ENCODE results near the gene ROR2. TPM values are rescaled to one million over a fixed set of nuclear protein-coding genes. Genes with fewer than 3 reads are reported as not detected.

The ROR2 gene
- total and polyA plus RNA-seq, 2 experiments from 2014 or later: 7.1 to 12.9 TPM

GRCh38 chr9:91558879-91559278 is 391.1 kb downstream of the ROR2 start:
- Histone ChIP-seq H2AFZ (peak overlapping the region; percentile 44; the same call in 1 of the 2 replicates), H3K9me2 (ENCODE audit: insufficient read depth) (no peaks in the 10 kb centered on the region), H3K27me3 (replicated peaks; ENCODE audit: insufficient read depth) (no peaks in the 10 kb centered on the region), H3K4me1 (ENCODE audit: insufficient read depth) (peaks cover 19% of the 10 kb centered on the region), H3K9ac (no peak overlapping the region), H3K4me3 (no peak overlapping the region), H4K20me1 (ENCODE audit: insufficient read depth) (no peaks in the 10 kb centered on the region), H3K36me3 (ENCODE audit: low read depth) (no peaks in the 10 kb centered on the region), H3K79me2 (ENCODE audit: insufficient read depth) (no peaks in the 10 kb centered on the region), H3K27ac (no peak overlapping the region), H3K9me3 (ENCODE audit: low read depth) (no peaks in the 10 kb centered on the region), H3K4me2 (ENCODE audit: unreplicated experiment) (peak overlapping the region; percentile 31), H3F3A (ENCODE audit: insufficient read depth) (peaks cover 22% of the 10 kb centered on the region)
- 0 to 2% methylated on average over 2 of the region's 2 CpGs for WGBS, 2 experiments (ENCODE audit: low coverage in 1 of 2, low lambda C conversion rate in 2 of 2, missing lambda C conversion rate in 2 of 2)
- in situ Hi-C loops (cut with MboI): no loop called here
- DNase-seq: peak; percentile 61
- TF ChIP-seq EZH2phosphoT487 (IDR thresholded peaks at IDR 0.05; ENCODE audit: insufficient read depth, low read depth) (no peak), EZH2 (IDR thresholded peaks at IDR 0.05; ENCODE audit: insufficient read depth, poor library complexity, severe bottlenecking) (no peak)

GRCh38 chr9:91558395-91558794 is 391.6 kb downstream of the ROR2 start:
- H3K9me2 ChIP-seq (ENCODE audit: insufficient read depth): no peaks in the 10 kb centered on the region
- no peaks in the 10 kb centered on the region for H4K20me1 ChIP-seq (ENCODE audit: insufficient read depth)
- no peak overlapping the region for H3K27ac ChIP-seq
- H3K9ac ChIP-seq: no peak overlapping the region
- no peaks in the 10 kb centered on the region for H3K27me3 ChIP-seq (replicated peaks; ENCODE audit: insufficient read depth)
- H3K4me2 ChIP-seq (ENCODE audit: unreplicated experiment): peak overlapping the region; percentile 31
- TF ChIP-seq EZH2phosphoT487 (IDR thresholded peaks at IDR 0.05; ENCODE audit: insufficient read depth, low read depth) (no peak), EZH2 (IDR thresholded peaks at IDR 0.05; ENCODE audit: insufficient read depth, poor library complexity, severe bottlenecking) (no peak)
- peaks cover 19% of the 10 kb centered on the region for H3K4me1 ChIP-seq (ENCODE audit: insufficient read depth)
- no peaks in the 10 kb centered on the region for H3K9me3 ChIP-seq (ENCODE audit: low read depth)
- H3K36me3 ChIP-seq (ENCODE audit: low read depth): no peaks in the 10 kb centered on the region
- DNase-seq: no peak
- WGBS, 2 experiments (ENCODE audit: low coverage in 1 of 2, low lambda C conversion rate in 2 of 2, missing lambda C conversion rate in 2 of 2): 79 to 80% methylated on average over 3 of the region's 3 CpGs
- H3K79me2 ChIP-seq (ENCODE audit: insufficient read depth): no peaks in the 10 kb centered on the region
- H2AFZ ChIP-seq: 0 out of 2 replicates have a peak overlapping the region, but pooled peaks have one; percentile 44
- H3F3A ChIP-seq (ENCODE audit: insufficient read depth): peaks cover 22% of the 10 kb centered on the region
- no peak overlapping the region for H3K4me3 ChIP-seq
- in situ Hi-C loops (cut with MboI): no loop called here

DNA sequence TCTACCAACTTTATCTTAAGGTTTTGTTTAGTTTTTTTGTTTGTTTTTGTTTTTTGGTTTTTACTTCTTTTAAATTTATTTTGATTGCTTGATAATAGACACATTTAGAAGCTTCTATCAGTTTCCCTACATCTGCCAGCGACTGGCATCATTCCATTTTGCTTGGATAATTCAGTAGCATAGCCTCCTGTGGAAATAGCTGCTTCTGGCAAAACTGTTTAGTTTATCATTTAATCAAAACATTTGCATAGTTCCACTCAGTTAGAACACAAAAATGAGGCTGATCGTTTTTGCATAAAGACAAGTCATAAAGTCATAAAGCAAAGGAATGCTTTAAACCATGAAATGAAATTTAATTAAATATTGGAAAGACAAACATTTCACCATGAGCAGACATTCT is 392.7 kb downstream of the ROR2 start:
- no peak for TF ChIP-seq EZH2phosphoT487 (IDR thresholded peaks at IDR 0.05; ENCODE audit: insufficient read depth, low read depth)
- TF ChIP-seq EZH2 (IDR thresholded peaks at IDR 0.05; ENCODE audit: insufficient read depth, poor library complexity, severe bottlenecking): no peak
- no peaks in the 10 kb centered on the region for H3K27me3 ChIP-seq (replicated peaks; ENCODE audit: insufficient read depth)
- H3K4me3 ChIP-seq: no peak overlapping the region
- H3K9me3 ChIP-seq (ENCODE audit: low read depth): no peaks in the 10 kb centered on the region
- peaks cover 19% of the 10 kb centered on the region for H3K4me1 ChIP-seq (ENCODE audit: insufficient read depth)
- DNase-seq: no peak
- WGBS, 2 experiments (ENCODE audit: low coverage in 1 of 2, low lambda C conversion rate in 2 of 2, missing lambda C conversion rate in 2 of 2): 41 to 47% methylated on average over 2 of the region's 2 CpGs
- no peak overlapping the region for H3K4me2 ChIP-seq (ENCODE audit: unreplicated experiment)
- H3K9me2 ChIP-seq (ENCODE audit: insufficient read depth): no peaks in the 10 kb centered on the region
- peaks cover 22% of the 10 kb centered on the region for H3F3A ChIP-seq (ENCODE audit: insufficient read depth)
- H3K27ac ChIP-seq: no peak overlapping the region
- no peaks in the 10 kb centered on the region for H3K36me3 ChIP-seq (ENCODE audit: low read depth)
- in situ Hi-C loops (cut with MboI): no loop called here
- no peak overlapping the region for H2AFZ ChIP-seq
- H3K79me2 ChIP-seq (ENCODE audit: insufficient read depth): no peaks in the 10 kb centered on the region
- no peak overlapping the region for H3K9ac ChIP-seq
- no peaks in the 10 kb centered on the region for H4K20me1 ChIP-seq (ENCODE audit: insufficient read depth)

DNA sequence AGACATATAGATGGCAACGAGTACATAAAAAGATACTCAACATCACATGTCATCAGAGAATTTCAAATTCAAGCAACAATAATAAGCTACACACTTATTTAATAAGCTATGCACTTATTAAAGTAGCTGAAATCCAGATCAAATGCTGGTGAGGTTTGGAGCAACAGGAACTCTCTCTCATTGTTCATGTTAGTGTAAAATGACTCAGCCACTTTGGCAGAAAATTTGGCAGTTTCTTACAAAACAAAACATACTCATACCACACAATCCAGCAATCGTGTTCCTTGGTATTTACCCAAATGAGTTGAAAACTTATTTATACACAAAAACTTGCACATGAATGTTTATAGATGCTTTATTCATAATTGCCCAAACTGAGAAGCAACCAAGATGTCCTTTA is 394.9 kb downstream of the ROR2 start:
- WGBS, 2 experiments (ENCODE audit: low coverage in 1 of 2, low lambda C conversion rate in 2 of 2, missing lambda C conversion rate in 2 of 2): 19 to 25% methylated on average over 2 of the region's 2 CpGs
- Histone ChIP-seq H3F3A (ENCODE audit: insufficient read depth) (peaks cover 22% of the 10 kb centered on the region), H4K20me1 (ENCODE audit: insufficient read depth) (no peaks in the 10 kb centered on the region), H3K36me3 (ENCODE audit: low read depth) (no peaks in the 10 kb centered on the region), H3K79me2 (ENCODE audit: insufficient read depth) (no peaks in the 10 kb centered on the region), H3K4me2 (ENCODE audit: unreplicated experiment) (no peak overlapping the region), H3K9me2 (ENCODE audit: insufficient read depth) (no peaks in the 10 kb centered on the region), H3K4me1 (ENCODE audit: insufficient read depth) (peaks cover 12% of the 10 kb centered on the region), H3K9ac (no peak overlapping the region), H3K9me3 (ENCODE audit: low read depth) (no peaks in the 10 kb centered on the region), H3K4me3 (no peak overlapping the region), H3K27me3 (replicated peaks; ENCODE audit: insufficient read depth) (no peaks in the 10 kb centered on the region), H3K27ac (no peak overlapping the region), H2AFZ (no peak overlapping the region)
- peak; percentile 53 for DNase-seq
- no peak for TF ChIP-seq EZH2phosphoT487 (IDR thresholded peaks at IDR 0.05; ENCODE audit: insufficient read depth, low read depth)
- no peak for TF ChIP-seq EZH2 (IDR thresholded peaks at IDR 0.05; ENCODE audit: insufficient read depth, poor library complexity, severe bottlenecking)
- in situ Hi-C loops (cut with MboI): no loop called here

- no peak overlapping the region for H3K4me2 ChIP-seq (ENCODE audit: unreplicated experiment)
- no peaks in the 10 kb centered on the region for H3K79me2 ChIP-seq (ENCODE audit: insufficient read depth)
- no peak for DNase-seq
- no peak overlapping the region for H3K27ac ChIP-seq
- H3K36me3 ChIP-seq (ENCODE audit: low read depth): no peaks in the 10 kb centered on the region
- WGBS, 2 experiments (ENCODE audit: low coverage in 1 of 2, low lambda C conversion rate in 2 of 2, missing lambda C conversion rate in 2 of 2): 62 to 64% methylated on average over 5 of the region's 5 CpGs
- no peaks in the 10 kb centered on the region for H3K9me2 ChIP-seq (ENCODE audit: insufficient read depth)
- no peak overlapping the region for H3K9ac ChIP-seq
- no peak overlapping the region for H2AFZ ChIP-seq
- H3K4me3 ChIP-seq: no peak overlapping the region
- H4K20me1 ChIP-seq (ENCODE audit: insufficient read depth): no peaks in the 10 kb centered on the region
- in situ Hi-C loops (cut with MboI): no loop called here
- H3K4me1 ChIP-seq (ENCODE audit: insufficient read depth): peaks cover 25% of the 10 kb centered on the region
- no peaks in the 10 kb centered on the region for H3K27me3 ChIP-seq (replicated peaks; ENCODE audit: insufficient read depth)
- TF ChIP-seq EZH2 (IDR thresholded peaks at IDR 0.05; ENCODE audit: insufficient read depth, poor library complexity, severe bottlenecking) (no peak), EZH2phosphoT487 (IDR thresholded peaks at IDR 0.05; ENCODE audit: insufficient read depth, low read depth) (no peak)
- no peaks in the 10 kb centered on the region for H3K9me3 ChIP-seq (ENCODE audit: low read depth)
- H3F3A ChIP-seq (ENCODE audit: insufficient read depth): peaks cover 9% of the 10 kb centered on the region
Measured at GRCh38 chr9:91549177-91549576, 400.9 kb downstream of the ROR2 start.

Data from GM23248 (cell line).